Measurements from ENCODE around the gene ARHGAP26. TPM values are rescaled to one million over a fixed set of nuclear protein-coding genes. Genes with fewer than 3 reads are reported as not detected.

The ARHGAP26 gene
- total RNA-seq, 4 donors from 2014 or later = 22.3 to 40.7 (median 28.2) TPM

- intact Hi-C loops (cut with DNase I) = no loop called here
Observed at GRCh38 chr5:143265995-143266394, 495.8 kb downstream of the ARHGAP26 start.

GRCh38 chr5:143267186-143267585 is 497.0 kb downstream of the ARHGAP26 start:
- intact Hi-C loops (cut with DNase I) = no loop called here
- Histone ChIP-seq H3K4me3 (no peak overlapping the region), H3K4me1 (no peaks in the 10 kb centered on the region), H3K27ac (replicated peaks in 1 of 4) (no peak overlapping the region), H3K27me3 (no peaks in the 10 kb centered on the region), H3K36me3 (no peaks in the 10 kb centered on the region), H3K9me3 (peaks cover 0 to 20% (median 15%) of the 10 kb centered on the region in 4 donors)
- no peak for DNase-seq (ENCODE audit: extremely low spot score)
- TF ChIP-seq POLR2AphosphoS5 (IDR thresholded peaks at IDR 0.05) = no peak
- TF ChIP-seq, protein P1, sequence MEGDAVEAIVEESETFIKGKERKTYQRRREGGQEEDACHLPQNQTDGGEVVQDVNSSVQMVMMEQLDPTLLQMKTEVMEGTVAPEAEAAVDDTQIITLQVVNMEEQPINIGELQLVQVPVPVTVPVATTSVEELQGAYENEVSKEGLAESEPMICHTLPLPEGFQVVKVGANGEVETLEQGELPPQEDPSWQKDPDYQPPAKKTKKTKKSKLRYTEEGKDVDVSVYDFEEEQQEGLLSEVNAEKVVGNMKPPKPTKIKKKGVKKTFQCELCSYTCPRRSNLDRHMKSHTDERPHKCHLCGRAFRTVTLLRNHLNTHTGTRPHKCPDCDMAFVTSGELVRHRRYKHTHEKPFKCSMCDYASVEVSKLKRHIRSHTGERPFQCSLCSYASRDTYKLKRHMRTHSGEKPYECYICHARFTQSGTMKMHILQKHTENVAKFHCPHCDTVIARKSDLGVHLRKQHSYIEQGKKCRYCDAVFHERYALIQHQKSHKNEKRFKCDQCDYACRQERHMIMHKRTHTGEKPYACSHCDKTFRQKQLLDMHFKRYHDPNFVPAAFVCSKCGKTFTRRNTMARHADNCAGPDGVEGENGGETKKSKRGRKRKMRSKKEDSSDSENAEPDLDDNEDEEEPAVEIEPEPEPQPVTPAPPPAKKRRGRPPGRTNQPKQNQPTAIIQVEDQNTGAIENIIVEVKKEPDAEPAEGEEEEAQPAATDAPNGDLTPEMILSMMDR (IDR thresholded peaks at IDR 0.05) = no peak
- TF ChIP-seq EP300 (IDR thresholded peaks at IDR 0.05) = no peak
- TF ChIP-seq POLR2A (IDR thresholded peaks at IDR 0.05; ENCODE audit: low read depth) = no peak
- 100% methylated on average over 2 of the region's 2 CpGs for WGBS

More at GRCh38 chr5:143265995-143266394, 495.8 kb downstream of the ARHGAP26 start:
- Histone ChIP-seq H3K27me3 (no peaks in the 10 kb centered on the region), H3K27ac (replicated peaks in 1 of 4) (no peak overlapping the region), H3K4me1 (no peaks in the 10 kb centered on the region), H3K4me3 (no peak overlapping the region), H3K9me3 (peaks cover 0 to 20% (median 15%) of the 10 kb centered on the region in 4 donors), H3K36me3 (no peaks in the 10 kb centered on the region)
- 93% methylated on average over 2 of the region's 2 CpGs for WGBS
- TF ChIP-seq EP300 (IDR thresholded peaks at IDR 0.05) = no peak
- TF ChIP-seq, protein P1 (IDR thresholded peaks at IDR 0.05) = no peak
- TF ChIP-seq POLR2A (IDR thresholded peaks at IDR 0.05; ENCODE audit: low read depth) = no peak
- TF ChIP-seq POLR2AphosphoS5 (IDR thresholded peaks at IDR 0.05) = no peak
- DNase-seq (ENCODE audit: extremely low spot score) = no peak

- TF ChIP-seq, protein P1 (IDR thresholded peaks at IDR 0.05) = no peak
- TF ChIP-seq EP300 (IDR thresholded peaks at IDR 0.05) = no peak
- no peak for TF ChIP-seq POLR2AphosphoS5 (IDR thresholded peaks at IDR 0.05)
- TF ChIP-seq POLR2A (IDR thresholded peaks at IDR 0.05; ENCODE audit: low read depth) = no peak
- no peaks in the 10 kb centered on the region for H3K36me3 ChIP-seq
- no peak for DNase-seq (ENCODE audit: extremely low spot score)
- H3K4me1 ChIP-seq = no peaks in the 10 kb centered on the region
- H3K27me3 ChIP-seq = no peaks in the 10 kb centered on the region
- intact Hi-C loops (cut with DNase I) = no loop called here
- no peak overlapping the region for H3K4me3 ChIP-seq
- H3K27ac ChIP-seq (replicated peaks in 1 of 4) = no peak overlapping the region
- H3K9me3 ChIP-seq = peaks cover 0 to 20% (median 15%) of the 10 kb centered on the region in 4 donors
- WGBS = 96% methylated on average over 2 of the region's 2 CpGs
Observed at GRCh38 chr5:143268388-143268787, 498.2 kb downstream of the ARHGAP26 start.

- DNase-seq (ENCODE audit: extremely low spot score) = no peak
- no peaks in the 10 kb centered on the region for H3K4me1 ChIP-seq
- TF ChIP-seq, protein P1 (IDR thresholded peaks at IDR 0.05) = no peak
- TF ChIP-seq EP300 (IDR thresholded peaks at IDR 0.05) = no peak
- TF ChIP-seq POLR2A (IDR thresholded peaks at IDR 0.05; ENCODE audit: low read depth) = no peak
- TF ChIP-seq POLR2AphosphoS5 (IDR thresholded peaks at IDR 0.05) = no peak
- H3K36me3 ChIP-seq = no peaks in the 10 kb centered on the region
- H3K9me3 ChIP-seq = peaks cover 0 to 20% (median 15%) of the 10 kb centered on the region in 4 donors
- H3K4me3 ChIP-seq = no peak overlapping the region
- H3K27ac ChIP-seq (replicated peaks in 1 of 4) = no peak overlapping the region
- H3K27me3 ChIP-seq = no peaks in the 10 kb centered on the region
- intact Hi-C loops (cut with DNase I) = no loop called here
- WGBS = 93% methylated on average over 2 of the region's 2 CpGs
Observed at GRCh38 chr5:143271431-143271830, 501.3 kb downstream of the ARHGAP26 start.

- Histone ChIP-seq H3K4me1 (peaks cover 0 to 5% (median 3%) of the 10 kb centered on the region in 4 donors), H3K4me3 (no peak overlapping the region), H3K36me3 (peaks cover 0 to 7% (median 0%) of the 10 kb centered on the region in 4 donors), H3K9me3 (peaks cover 0 to 4% (median 0%) of the 10 kb centered on the region in 4 donors), H3K27me3 (no peaks in the 10 kb centered on the region), H3K27ac (replicated peaks in 1 of 4) (no peak overlapping the region)
- TF ChIP-seq EP300 (IDR thresholded peaks at IDR 0.05) (no peak), POLR2A (IDR thresholded peaks at IDR 0.05; ENCODE audit: low read depth) (no peak)
- TF ChIP-seq, protein P1 (IDR thresholded peaks at IDR 0.05) = no peak
- intact Hi-C loops (cut with DNase I) = no loop called here
- DNase-seq (ENCODE audit: extremely low spot score) = no peak
- 86% methylated on average over 1 of the region's 1 CpG for WGBS
Observed at GRCh38 chr5:143274952-143275351, 504.8 kb downstream of the ARHGAP26 start.
